C4-2B (cell line): Measurements from ENCODE around the gene GABRR1.

Experiments
- CTCF ChIP-seq: fragments of 450-650 bp; conservative IDR thresholded peaks from 2 replicates; pipeline ENCODE4 v1.5.1; 2017; ENCODE audit warnings: mild to moderate bottlenecking
- ZFX ChIP-seq: fragments of 450-650 bp; IDR thresholded peaks from 2 replicates; pipeline ENCODE4 v1.6.1; 2017

GRCh38 chr6:89242574-89243330, 25.6 kb upstream of the GABRR1 start:
- peak; percentile 31 for TF ChIP-seq CTCF
- TF ChIP-seq ZFX, result no peak
